Measurements from ENCODE around the gene LRP2. TPM values are rescaled to one million over a fixed set of nuclear protein-coding genes. Genes with fewer than 3 reads are reported as not detected.

The LRP2 gene
- polyA plus RNA-seq, 3 donors = not detected

GRCh38 chr2:169366066-169366465 is 3.7 kb upstream of the LRP2 start:
- Mint-ChIP-seq H3K4me1 (peaks cover 39% of the 10 kb centered on the region), H3K9me3 (peaks cover 0 to 19% (median 11%) of the 10 kb centered on the region in 7 donors), H3K27me3 (ENCODE audit: low read depth in 3 of 3) (peaks cover 40 to 48% (median 47%) of the 10 kb centered on the region in 3 donors), H3K27ac (no peak overlapping the region), H3K36me3 (peaks cover 0 to 7% of the 10 kb centered on the region in 2 donors), H3K4me3 (no peak overlapping the region)
- H3K9me3 ChIP-seq (replicated peaks in 1 of 2; ENCODE audit: control insufficient read depth in 1 of 2, insufficient read depth in 1 of 2, low read length in 2 of 2) = peaks cover 0 to 19% of the 10 kb centered on the region in 2 donors
- peaks cover 27 to 41% of the 10 kb centered on the region in 2 donors for H3K27me3 ChIP-seq (ENCODE audit: control insufficient read depth in 2 of 2, insufficient read depth in 2 of 2, low read length in 2 of 2)
- H4K20me1 ChIP-seq (ENCODE audit: insufficient read depth, low read length) = no peaks in the 10 kb centered on the region
- H2AFZ ChIP-seq (ENCODE audit: insufficient read depth, low read depth, low read length, poor library complexity, severe bottlenecking) = no peak overlapping the region
- H3K36me3 ChIP-seq (replicated peaks in 1 of 2; ENCODE audit: control insufficient read depth in 1 of 2, insufficient read depth in 2 of 2, low read length in 2 of 2) = no peaks in the 10 kb centered on the region
- H3K27ac ChIP-seq (ENCODE audit: low read depth in 1 of 2, low read length in 2 of 2) = no peak overlapping the region
- DNase-seq = no peak
- H3K9ac ChIP-seq (ENCODE audit: insufficient read depth, low read length, poor library complexity, severe bottlenecking) = no peak overlapping the region
- H3K79me2 ChIP-seq (ENCODE audit: insufficient read depth, low read length) = no peaks in the 10 kb centered on the region
- no peak overlapping the region for H3K4me2 ChIP-seq (replicated peaks; ENCODE audit: extremely low read depth, low read length, poor library complexity, severe bottlenecking)
- no peak overlapping the region for H3K4me3 ChIP-seq (replicated peaks in 1 of 3; ENCODE audit: low read depth in 2 of 3, low read length in 3 of 3)
- peaks cover 35 to 39% of the 10 kb centered on the region in 2 donors for H3K4me1 ChIP-seq (ENCODE audit: control insufficient read depth in 1 of 2, insufficient read depth in 2 of 2, low read length in 2 of 2)
- no peak for TF ChIP-seq CTCF (IDR thresholded peaks at IDR 0.05)
- intact Hi-C loops (cut with micrococcal nuclease) = no loop called here

GRCh38 chr2:169365029-169365480 is 2.7 kb upstream of the LRP2 start:
- peaks cover 43% of the 10 kb centered on the region for H3K4me1 Mint-ChIP-seq
- H3K36me3 ChIP-seq (replicated peaks in 1 of 2; ENCODE audit: control insufficient read depth in 1 of 2, insufficient read depth in 2 of 2, low read length in 2 of 2) = no peaks in the 10 kb centered on the region
- peak overlapping the region; percentile 83 for H3K4me2 ChIP-seq (replicated peaks; ENCODE audit: extremely low read depth, low read length, poor library complexity, severe bottlenecking)
- peak overlapping the region; percentile 67 for H2AFZ ChIP-seq (ENCODE audit: insufficient read depth, low read depth, low read length, poor library complexity, severe bottlenecking)
- H3K4me1 ChIP-seq (ENCODE audit: control insufficient read depth in 1 of 2, insufficient read depth in 2 of 2, low read length in 2 of 2) = peaks cover 35 to 39% of the 10 kb centered on the region in 2 donors
- no peak for DNase-seq
- H4K20me1 ChIP-seq (ENCODE audit: insufficient read depth, low read length) = no peaks in the 10 kb centered on the region
- WGBS (ENCODE audit: insufficient coverage) = no CpG with 5 or more reads among the region's 4 CpGs
- peaks cover 0 to 24% (median 11%) of the 10 kb centered on the region in 7 donors for H3K9me3 Mint-ChIP-seq
- no peak for TF ChIP-seq CTCF (IDR thresholded peaks at IDR 0.05)
- H3K27me3 Mint-ChIP-seq (ENCODE audit: low read depth in 3 of 3) = peaks cover 46 to 55% (median 54%) of the 10 kb centered on the region in 3 donors
- peak overlapping the region; percentile 49 for H3K9ac ChIP-seq (ENCODE audit: insufficient read depth, low read length, poor library complexity, severe bottlenecking)
- H3K4me3 ChIP-seq (replicated peaks in 1 of 3; ENCODE audit: low read depth in 2 of 3, low read length in 3 of 3) = peak overlapping the region; percentile 37 to 77 (median 55)
- no peak overlapping the region for H3K27ac Mint-ChIP-seq
- peaks cover 36 to 52% of the 10 kb centered on the region in 2 donors for H3K27me3 ChIP-seq (ENCODE audit: control insufficient read depth in 2 of 2, insufficient read depth in 2 of 2, low read length in 2 of 2)
- peaks cover 0 to 7% of the 10 kb centered on the region in 2 donors for H3K36me3 Mint-ChIP-seq
- H3K4me3 Mint-ChIP-seq = peak overlapping the region; percentile 92 to 95
- intact Hi-C loops (cut with micrococcal nuclease) = no loop called here
- no peaks in the 10 kb centered on the region for H3K79me2 ChIP-seq (ENCODE audit: insufficient read depth, low read length)
- peaks cover 0 to 26% of the 10 kb centered on the region in 2 donors for H3K9me3 ChIP-seq (replicated peaks in 1 of 2; ENCODE audit: control insufficient read depth in 1 of 2, insufficient read depth in 1 of 2, low read length in 2 of 2)
- no peak overlapping the region for H3K27ac ChIP-seq (ENCODE audit: low read depth in 1 of 2, low read length in 2 of 2)
